Fibroblast of pulmonary artery (primary cell): Measurements from ENCODE around the gene SNRNP25.

ENCODE experiments used
- DNase-seq: peaks from one replicate; pipeline ENCODE4 v3.0.0-alpha.2; 2010; ENCODE audit warnings: low read depth
- H3K4me3 ChIP-seq: replicated peaks from 2 replicates; pipeline ENCODE4 v1.5.1; 2011; ENCODE audit warnings: low read depth, mild to moderate bottlenecking, control low read depth, low read length, moderate library complexity
- TF ChIP-seq, protein P1 (sequence below): IDR thresholded peaks from 2 replicates; pipeline ENCODE4 v1.5.1; 2011; ENCODE audit warnings: mild to moderate bottlenecking, control low read depth, low read length, inconsistent platforms; ENCODE audit errors: missing control alignments

Gene SNRNP25

GRCh38 chr16:72561-73548, 19.2 kb downstream of the SNRNP25 start, which contains the start of gene RHBDF1:
Gene RHBDF1, minus strand, starts transcription at chr16:72631. Its CDS starts 7,616 bp downstream, at chr16:65015.
- peak; percentile 54 for DNase-seq
- TF ChIP-seq, protein P1, sequence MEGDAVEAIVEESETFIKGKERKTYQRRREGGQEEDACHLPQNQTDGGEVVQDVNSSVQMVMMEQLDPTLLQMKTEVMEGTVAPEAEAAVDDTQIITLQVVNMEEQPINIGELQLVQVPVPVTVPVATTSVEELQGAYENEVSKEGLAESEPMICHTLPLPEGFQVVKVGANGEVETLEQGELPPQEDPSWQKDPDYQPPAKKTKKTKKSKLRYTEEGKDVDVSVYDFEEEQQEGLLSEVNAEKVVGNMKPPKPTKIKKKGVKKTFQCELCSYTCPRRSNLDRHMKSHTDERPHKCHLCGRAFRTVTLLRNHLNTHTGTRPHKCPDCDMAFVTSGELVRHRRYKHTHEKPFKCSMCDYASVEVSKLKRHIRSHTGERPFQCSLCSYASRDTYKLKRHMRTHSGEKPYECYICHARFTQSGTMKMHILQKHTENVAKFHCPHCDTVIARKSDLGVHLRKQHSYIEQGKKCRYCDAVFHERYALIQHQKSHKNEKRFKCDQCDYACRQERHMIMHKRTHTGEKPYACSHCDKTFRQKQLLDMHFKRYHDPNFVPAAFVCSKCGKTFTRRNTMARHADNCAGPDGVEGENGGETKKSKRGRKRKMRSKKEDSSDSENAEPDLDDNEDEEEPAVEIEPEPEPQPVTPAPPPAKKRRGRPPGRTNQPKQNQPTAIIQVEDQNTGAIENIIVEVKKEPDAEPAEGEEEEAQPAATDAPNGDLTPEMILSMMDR, result no peak
- H3K4me3 ChIP-seq, result peak within 1 kb of the TSS; percentile 74

DNA sequence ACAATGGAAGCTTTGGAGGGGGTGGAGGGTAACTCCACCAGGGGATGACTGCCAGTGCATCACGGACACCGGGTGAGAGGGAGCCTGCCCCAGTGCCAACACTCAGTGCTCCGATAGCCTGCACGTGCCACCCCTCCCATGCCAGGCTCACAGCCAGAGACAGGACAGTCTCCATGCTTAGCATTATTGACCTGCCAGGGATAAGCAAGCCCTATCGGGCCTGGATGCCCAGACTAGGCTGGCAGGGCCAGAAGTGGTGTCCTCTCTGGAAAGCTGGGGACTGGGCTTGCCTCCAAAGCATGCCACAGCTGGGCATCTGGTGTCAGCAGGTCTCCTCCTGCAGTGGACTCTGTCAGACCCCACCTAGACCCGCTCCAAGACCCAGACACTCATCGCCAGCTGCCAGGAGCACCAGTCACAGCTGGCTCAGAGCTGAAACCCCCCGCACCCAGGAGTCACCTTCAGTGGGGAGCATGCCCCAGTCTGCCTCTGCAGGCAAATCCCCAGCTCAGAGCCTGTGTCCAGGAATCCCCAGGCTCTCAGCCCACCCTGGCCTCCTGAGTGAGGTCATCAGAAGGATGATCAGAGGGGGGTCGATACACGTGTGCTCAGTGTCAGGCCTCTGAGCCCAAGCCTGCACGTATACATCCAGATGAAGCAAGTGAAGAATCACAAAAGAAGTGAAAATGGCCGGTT, 20.6 kb downstream of the SNRNP25 start:
- no peak for DNase-seq
- TF ChIP-seq, protein P1, result no peak
- H3K4me3 ChIP-seq, result no peak overlapping the region

DNA sequence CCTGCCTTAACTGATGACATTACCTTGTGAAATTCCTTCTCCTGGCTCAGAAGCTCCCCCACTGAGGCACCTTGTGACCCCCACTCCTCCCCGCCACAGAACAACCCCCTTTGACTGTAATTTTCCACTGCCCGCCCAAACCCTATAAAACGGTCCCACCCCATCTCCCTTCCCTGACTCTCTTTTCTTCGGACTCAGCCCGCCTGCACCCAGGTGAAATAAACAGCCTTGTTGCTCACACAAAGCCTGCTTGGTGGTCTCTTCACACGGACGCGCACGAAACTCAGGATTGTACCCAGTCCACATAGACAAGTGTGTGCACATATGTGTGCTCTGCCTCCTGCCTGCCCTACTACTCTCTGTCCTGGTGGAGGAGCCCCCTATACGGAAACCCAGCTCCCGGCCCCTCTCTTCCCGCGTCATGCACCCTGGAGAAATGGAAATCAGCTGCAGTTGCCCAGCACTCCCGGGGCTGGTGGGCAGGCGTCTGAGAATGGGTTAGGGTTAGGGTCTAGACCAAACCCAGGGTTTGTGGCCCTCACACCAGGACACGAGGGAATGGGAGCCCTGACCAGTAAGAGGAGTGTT, 21.2 kb downstream of the SNRNP25 start:
- TF ChIP-seq, protein P1, result no peak
- H3K4me3 ChIP-seq, result no peak overlapping the region
- DNase-seq, result no peak

DNA sequence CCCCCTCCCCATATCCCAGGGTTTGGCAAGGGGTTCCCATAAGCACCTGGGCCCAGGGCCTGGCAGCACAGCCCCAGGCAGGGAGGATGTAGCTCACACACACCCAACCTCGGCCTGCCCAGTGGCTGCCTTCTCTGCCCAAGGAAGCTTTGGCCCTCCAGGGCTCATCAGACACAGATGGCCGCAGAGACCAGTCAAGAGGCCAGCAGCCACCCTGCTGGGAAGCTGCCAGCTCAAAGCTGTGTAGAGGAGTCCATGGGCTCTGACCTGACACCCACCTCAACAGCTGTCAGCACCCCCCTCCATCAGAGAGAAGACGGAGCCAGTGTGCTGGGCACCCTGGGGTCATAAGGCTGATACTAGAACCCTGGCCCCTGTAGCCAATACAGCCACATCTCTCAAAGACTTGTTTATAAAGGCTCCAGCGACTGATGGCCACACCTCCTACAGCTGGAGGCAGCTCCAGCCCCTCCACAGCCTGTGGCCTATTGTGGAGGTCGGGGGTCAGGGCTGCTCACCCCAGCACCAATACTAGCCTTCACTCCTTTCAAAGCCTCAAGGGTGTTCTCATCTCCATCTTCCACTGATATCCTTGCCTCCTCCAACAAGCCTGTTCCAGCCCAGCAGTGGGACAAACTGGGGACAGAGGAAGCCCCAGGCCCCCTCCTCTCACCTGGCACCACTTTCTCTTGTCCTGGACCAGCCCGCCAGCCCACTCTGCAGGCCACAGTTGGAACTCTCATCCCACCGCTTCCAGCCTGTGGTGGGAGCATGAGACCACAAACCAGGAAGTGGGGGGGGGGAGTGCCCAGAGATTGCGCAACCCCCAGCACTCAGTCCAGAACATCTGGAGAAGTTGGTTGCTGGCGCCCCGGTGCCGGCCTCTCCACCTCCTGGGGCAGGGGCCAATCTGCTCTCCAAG, 22.2 kb downstream of the SNRNP25 start:
- no peak overlapping the region for H3K4me3 ChIP-seq
- peak; percentile 92 for DNase-seq
- TF ChIP-seq, protein P1, result peak; percentile 44

DNA sequence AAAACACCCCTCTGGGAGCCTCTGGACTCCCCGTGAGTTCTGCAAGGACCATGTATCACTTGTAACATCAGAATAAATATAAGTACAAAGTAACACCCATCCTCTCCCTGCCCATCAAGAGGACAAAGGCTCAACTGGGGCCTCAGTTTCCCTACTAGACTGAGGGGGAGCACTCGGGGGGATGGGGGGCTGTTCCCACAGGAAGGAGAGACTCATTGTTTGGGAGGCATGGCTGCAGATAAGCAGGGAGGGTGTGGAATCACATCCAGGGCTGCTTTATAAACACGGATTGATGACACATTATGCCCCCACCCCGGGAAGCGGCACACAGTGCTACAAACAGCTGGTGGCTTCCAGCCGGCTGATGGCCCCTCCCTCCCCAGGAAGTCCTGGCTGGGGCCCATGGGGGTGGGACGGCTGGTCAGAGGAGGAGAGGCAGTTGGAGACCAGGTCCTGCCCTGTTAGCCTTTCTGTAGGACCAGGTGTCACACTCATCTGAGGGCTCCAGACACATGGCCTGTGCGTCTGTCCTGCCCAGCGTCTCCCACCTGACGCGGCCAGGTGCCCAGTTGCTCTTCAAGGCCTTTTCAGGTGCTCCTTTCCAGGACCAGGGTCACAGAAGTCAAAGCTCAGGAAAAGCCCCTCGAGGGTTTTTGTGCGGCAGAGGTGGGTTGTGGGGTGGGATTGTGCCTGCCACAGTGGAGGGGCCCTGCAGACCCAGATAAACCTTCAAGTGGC, 23.1 kb downstream of the SNRNP25 start:
- DNase-seq, result peak; percentile 84
- TF ChIP-seq, protein P1, result no peak
- H3K4me3 ChIP-seq, result peak overlapping the region; percentile 67
